Panc1 (cell line): ENCODE results near the gene SOSTDC1. TPM values are rescaled to one million over a fixed set of nuclear protein-coding genes. Genes with fewer than 3 reads are reported as not detected.

Source experiments
- ATAC-seq: fragments of 200-7000 bp; cut with Tn5 transposase; 2 replicates; pipeline ENCODE4 v1.9.1; 2020; ENCODE audit warnings: mild to moderate bottlenecking, moderate library complexity
- BruUV-seq: library from RNA; stranded (reverse); fragments of 400-500 nt; replicated peaks from 2 replicates; lab custom pipeline; 2021; lab: Mats Ljungman, UMichigan
- CTCF ChIA-PET: fragments of 300-600 bp; sonication (Branson Sonifier 250); formaldehyde crosslinking; loops from one replicate; lab custom pipeline; 2022; ENCODE audit warnings: antibody characterized with exemption; lab: Charles Lee
- POLR2A ChIA-PET: fragments of 300-600 bp; sonication (Branson Sonifier 250); formaldehyde crosslinking; loops from one replicate; lab custom pipeline; 2022; ENCODE audit warnings: antibody characterized with exemption; lab: Charles Lee
- DNase-seq: peaks from one replicate; pipeline ENCODE4 v3.0.0-alpha.2; 2010; ENCODE audit warnings: low read depth, low spot score
- H3K27ac ChIP-seq: 2 replicates; pipeline ENCODE4 v1.5.1; 2011; ENCODE audit warnings: mild to moderate bottlenecking, low read length, inconsistent platforms
- H3K27me3 ChIP-seq: fragments of 200-500 bp; sonication (Bioruptor generic); 2 replicates; pipeline ENCODE4 v1.6.0; 2014; ENCODE audit warnings: low read length, inconsistent platforms; ENCODE audit not compliant: control insufficient read depth, insufficient read depth
- H3K36me3 ChIP-seq: fragments of 200-500 bp; sonication (Bioruptor generic); 2 replicates; pipeline ENCODE4 v1.5.1; 2014; ENCODE audit warnings: inconsistent platforms, mild to moderate bottlenecking, low read length, moderate library complexity; ENCODE audit not compliant: control insufficient read depth, insufficient read depth
- H3K4me1 ChIP-seq: 2 replicates; pipeline ENCODE4 v1.5.1; 2011; ENCODE audit warnings: inconsistent platforms, mild to moderate bottlenecking, low read length, moderate library complexity; ENCODE audit not compliant: control insufficient read depth, insufficient read depth
- H3K4me3 ChIP-seq, 2 experiments: 2 replicates each; pipeline ENCODE4 v1.5.1; 2011 to 2012; ENCODE audit warnings: low read depth in 2 of 2, low read length in 2 of 2, mild to moderate bottlenecking in 2 of 2, inconsistent platforms in 1 of 2, moderate library complexity in 1 of 2
- H3K9me3 ChIP-seq: fragments of 200-500 bp; sonication (Bioruptor generic); 2 replicates; pipeline ENCODE4 v1.5.1; 2014; ENCODE audit warnings: low read depth, mild to moderate bottlenecking, inconsistent platforms, low read length, moderate library complexity; ENCODE audit not compliant: control insufficient read depth, insufficient read depth
- POLR2AphosphoS5 ChIP-seq: IDR thresholded peaks from 2 replicates; pipeline ENCODE4 v1.6.1; 2012; ENCODE audit warnings: mild to moderate bottlenecking, low read depth, low read length, moderate library complexity
- SIN3A ChIP-seq: IDR thresholded peaks from 2 replicates; pipeline ENCODE4 v1.6.1; 2012; ENCODE audit warnings: low read depth, mild to moderate bottlenecking, low read length, moderate library complexity, borderline replicate concordance; ENCODE audit not compliant: insufficient read depth
- TCF7L2 ChIP-seq: IDR thresholded peaks from 2 replicates; pipeline ENCODE4 v1.6.1; 2011; ENCODE audit warnings: mild to moderate bottlenecking, low read depth, low read length, inconsistent platforms
- in situ Hi-C: cut with HindIII; loops from 2 replicates; pipeline ENCODE4 v1.10.0; 2016; ENCODE audit warnings: low sequenced_read_pairs, low pct_unique_long_range_greater_than_20kb
- intact Hi-C: fragments of 100-400 bp; cut with micrococcal nuclease; formaldehyde crosslinking; loops from one replicate; pipeline ENCODE4 v1.10.0; 2022; ENCODE audit not compliant: unreplicated experiment
- total RNA-seq: library from RNA; stranded (reverse); gene quantifications from one replicate; pipeline ENCODE4 v1.2.1, GENCODE V29; 2021; ENCODE audit not compliant: unreplicated experiment
- TF ChIP-seq, protein P1 (sequence below): fragments of 450-650 bp; IDR thresholded peaks from 2 replicates; pipeline ENCODE4 v1.5.1; 2017; ENCODE audit warnings: mild to moderate bottlenecking
- TF ChIP-seq, protein P2 (sequence below), 2 experiments: IDR thresholded peaks; 2 replicates each; pipeline ENCODE4 v1.6.1; 2011 to 2012; ENCODE audit warnings: low read depth in 2 of 2, control low read depth in 1 of 2, low read length in 1 of 2, mild to moderate bottlenecking in 1 of 2, moderate library complexity in 1 of 2; ENCODE audit not compliant: insufficient read depth in 1 of 2

SOSTDC1 gene
- total RNA-seq, 1 experiment from 2014 or later: not detected

DNA sequence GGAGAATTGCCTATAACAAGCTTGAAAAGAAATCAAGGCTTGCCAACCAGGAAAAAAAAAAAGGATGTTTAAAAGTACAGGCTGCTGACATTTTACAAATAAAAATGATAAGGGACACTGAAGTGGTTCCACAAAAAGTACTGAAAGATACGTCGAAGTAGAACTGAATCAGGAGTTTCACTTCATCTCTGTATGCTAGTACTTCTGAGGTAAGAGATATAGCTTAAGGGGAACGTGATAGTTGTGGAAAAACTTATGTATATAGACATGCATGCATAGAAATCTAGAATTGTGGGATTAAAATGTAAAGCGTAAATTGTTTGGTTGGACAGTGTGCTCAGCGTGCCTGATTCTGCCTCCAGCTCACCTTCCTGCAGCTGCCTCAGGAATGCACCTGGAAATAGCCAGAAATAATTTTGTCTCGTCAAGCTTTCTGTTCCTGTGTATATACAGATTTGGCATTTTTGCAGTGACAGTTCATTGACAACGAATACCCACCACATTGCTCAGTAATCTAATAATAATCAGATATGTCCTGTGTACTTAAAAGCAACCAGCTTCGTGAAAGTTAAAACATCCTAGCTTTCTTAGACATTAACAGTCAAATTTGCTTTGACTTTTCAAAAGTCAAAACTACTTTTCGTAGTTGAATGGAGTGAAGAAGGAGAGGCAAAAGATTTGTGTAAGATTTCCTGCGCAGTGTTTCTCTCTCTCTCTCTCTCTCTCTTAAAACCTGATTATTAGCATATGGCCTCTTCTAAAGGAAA lies 1.4 kb downstream of the SOSTDC1 start:
- Histone ChIP-seq H3K27ac (no peak overlapping the region), H3K27me3 (peaks cover 10% of the 10 kb centered on the region; the same call in 1 of the 2 replicates), H3K4me3 (no peak overlapping the region), H3K9me3 (no peaks in the 10 kb centered on the region), H3K4me1 (no peaks in the 10 kb centered on the region), H3K36me3 (no peaks in the 10 kb centered on the region)
- TF ChIP-seq, protein P1, sequence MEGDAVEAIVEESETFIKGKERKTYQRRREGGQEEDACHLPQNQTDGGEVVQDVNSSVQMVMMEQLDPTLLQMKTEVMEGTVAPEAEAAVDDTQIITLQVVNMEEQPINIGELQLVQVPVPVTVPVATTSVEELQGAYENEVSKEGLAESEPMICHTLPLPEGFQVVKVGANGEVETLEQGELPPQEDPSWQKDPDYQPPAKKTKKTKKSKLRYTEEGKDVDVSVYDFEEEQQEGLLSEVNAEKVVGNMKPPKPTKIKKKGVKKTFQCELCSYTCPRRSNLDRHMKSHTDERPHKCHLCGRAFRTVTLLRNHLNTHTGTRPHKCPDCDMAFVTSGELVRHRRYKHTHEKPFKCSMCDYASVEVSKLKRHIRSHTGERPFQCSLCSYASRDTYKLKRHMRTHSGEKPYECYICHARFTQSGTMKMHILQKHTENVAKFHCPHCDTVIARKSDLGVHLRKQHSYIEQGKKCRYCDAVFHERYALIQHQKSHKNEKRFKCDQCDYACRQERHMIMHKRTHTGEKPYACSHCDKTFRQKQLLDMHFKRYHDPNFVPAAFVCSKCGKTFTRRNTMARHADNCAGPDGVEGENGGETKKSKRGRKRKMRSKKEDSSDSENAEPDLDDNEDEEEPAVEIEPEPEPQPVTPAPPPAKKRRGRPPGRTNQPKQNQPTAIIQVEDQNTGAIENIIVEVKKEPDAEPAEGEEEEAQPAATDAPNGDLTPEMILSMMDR: no peak
- no peak for TF ChIP-seq SIN3A
- TF ChIP-seq, protein P2, sequence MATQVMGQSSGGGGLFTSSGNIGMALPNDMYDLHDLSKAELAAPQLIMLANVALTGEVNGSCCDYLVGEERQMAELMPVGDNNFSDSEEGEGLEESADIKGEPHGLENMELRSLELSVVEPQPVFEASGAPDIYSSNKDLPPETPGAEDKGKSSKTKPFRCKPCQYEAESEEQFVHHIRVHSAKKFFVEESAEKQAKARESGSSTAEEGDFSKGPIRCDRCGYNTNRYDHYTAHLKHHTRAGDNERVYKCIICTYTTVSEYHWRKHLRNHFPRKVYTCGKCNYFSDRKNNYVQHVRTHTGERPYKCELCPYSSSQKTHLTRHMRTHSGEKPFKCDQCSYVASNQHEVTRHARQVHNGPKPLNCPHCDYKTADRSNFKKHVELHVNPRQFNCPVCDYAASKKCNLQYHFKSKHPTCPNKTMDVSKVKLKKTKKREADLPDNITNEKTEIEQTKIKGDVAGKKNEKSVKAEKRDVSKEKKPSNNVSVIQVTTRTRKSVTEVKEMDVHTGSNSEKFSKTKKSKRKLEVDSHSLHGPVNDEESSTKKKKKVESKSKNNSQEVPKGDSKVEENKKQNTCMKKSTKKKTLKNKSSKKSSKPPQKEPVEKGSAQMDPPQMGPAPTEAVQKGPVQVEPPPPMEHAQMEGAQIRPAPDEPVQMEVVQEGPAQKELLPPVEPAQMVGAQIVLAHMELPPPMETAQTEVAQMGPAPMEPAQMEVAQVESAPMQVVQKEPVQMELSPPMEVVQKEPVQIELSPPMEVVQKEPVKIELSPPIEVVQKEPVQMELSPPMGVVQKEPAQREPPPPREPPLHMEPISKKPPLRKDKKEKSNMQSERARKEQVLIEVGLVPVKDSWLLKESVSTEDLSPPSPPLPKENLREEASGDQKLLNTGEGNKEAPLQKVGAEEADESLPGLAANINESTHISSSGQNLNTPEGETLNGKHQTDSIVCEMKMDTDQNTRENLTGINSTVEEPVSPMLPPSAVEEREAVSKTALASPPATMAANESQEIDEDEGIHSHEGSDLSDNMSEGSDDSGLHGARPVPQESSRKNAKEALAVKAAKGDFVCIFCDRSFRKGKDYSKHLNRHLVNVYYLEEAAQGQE (IDR thresholded peaks at IDR 0.05; ENCODE audit: insufficient read depth in 1 of 2, low read depth in 2 of 2, low read length in 1 of 2): no peak
- no peak for TF ChIP-seq POLR2AphosphoS5
- no peak for TF ChIP-seq TCF7L2
- CTCF ChIA-PET: no interaction called here
- POLR2A ChIA-PET: no interaction called here
- in situ Hi-C loops (no loop called here), intact Hi-C loops (no loop called here)
- no peak for DNase-seq
- ATAC-seq: no peak
- no TSS peak for BruUV-seq

DNA sequence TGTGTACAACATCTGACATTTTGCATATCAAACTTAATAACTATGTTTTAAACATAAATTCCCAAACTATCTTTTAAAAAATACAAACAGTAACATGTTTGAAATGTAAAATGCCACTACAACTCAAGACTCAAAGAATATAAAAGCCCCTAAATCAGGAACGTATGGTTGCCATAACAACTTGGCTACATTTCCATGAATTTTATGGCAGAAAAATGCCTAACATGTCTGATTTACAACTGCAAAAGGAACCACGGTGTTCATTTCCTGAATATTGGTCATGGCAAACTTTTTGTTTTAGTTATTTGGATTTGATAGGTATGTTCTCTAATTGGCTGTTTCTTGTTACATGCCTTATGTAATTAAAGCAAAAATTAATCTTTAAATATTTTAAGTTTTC lies 2.0 kb downstream of the SOSTDC1 start:
- TF ChIP-seq, protein P1: no peak
- no peak for TF ChIP-seq TCF7L2
- TF ChIP-seq SIN3A: no peak
- TF ChIP-seq, protein P2 (IDR thresholded peaks at IDR 0.05; ENCODE audit: insufficient read depth in 1 of 2, low read depth in 2 of 2, low read length in 1 of 2): no peak
- TF ChIP-seq POLR2AphosphoS5: no peak
- CTCF ChIA-PET: no interaction called here
- ATAC-seq (no peak), DNase-seq (no peak)
- POLR2A ChIA-PET: no interaction called here
- H3K36me3 ChIP-seq: no peaks in the 10 kb centered on the region
- no peak overlapping the region for H3K4me3 ChIP-seq
- no peak overlapping the region for H3K27ac ChIP-seq
- no peaks in the 10 kb centered on the region for H3K4me1 ChIP-seq
- peaks cover 10% of the 10 kb centered on the region; the same call in 1 of the 2 replicates for H3K27me3 ChIP-seq
- BruUV-seq: no TSS peak
- intact Hi-C loops: no loop called here
- no peaks in the 10 kb centered on the region for H3K9me3 ChIP-seq
- in situ Hi-C loops: no loop called here
